Endodermal cell (in vitro differentiated cells): ENCODE measurements around the gene GTF2F1. TPM values are rescaled to one million over a fixed set of nuclear protein-coding genes. Genes with fewer than 3 reads are reported as not detected.

ENCODE experiments used
- DNase-seq: peaks from one replicate; pipeline ENCODE4 v3.0.0-alpha.2; 2017
- H3K27ac ChIP-seq: 2 replicates; pipeline ENCODE4 v1.5.1; 2013; ENCODE audit warnings: mild to moderate bottlenecking, low read depth, low read length, moderate library complexity
- H3K27me3 ChIP-seq: 2 replicates; pipeline ENCODE4 v1.6.1; 2013; ENCODE audit warnings: mild to moderate bottlenecking, low read length, moderate library complexity; ENCODE audit not compliant: insufficient read depth, control insufficient read depth, poor library complexity, severe bottlenecking
- H3K36me3 ChIP-seq: 2 replicates; pipeline ENCODE4 v1.7.0; 2013; ENCODE audit warnings: mild to moderate bottlenecking, low read length, moderate library complexity; ENCODE audit not compliant: control insufficient read depth, insufficient read depth
- H3K4me1 ChIP-seq: one replicate; pipeline ENCODE4 v1.7.0; 2013; ENCODE audit warnings: low read length; ENCODE audit not compliant: control insufficient read depth, insufficient read depth
- H3K4me3 ChIP-seq: 2 replicates; pipeline ENCODE4 v1.5.1; 2013; ENCODE audit warnings: mild to moderate bottlenecking, low read length, moderate library complexity
- H3K9ac ChIP-seq: 2 replicates; pipeline ENCODE4 v1.6.1; 2013; ENCODE audit warnings: mild to moderate bottlenecking, low read length, moderate library complexity; ENCODE audit not compliant: poor library complexity, severe bottlenecking; ENCODE audit errors: extremely low read depth
- H3K9me3 ChIP-seq: 2 replicates; pipeline ENCODE4 v1.6.1; 2013; ENCODE audit warnings: mild to moderate bottlenecking, low read length, moderate library complexity; ENCODE audit not compliant: control insufficient read depth
- H3K27ac Mint-ChIP-seq: 2 replicates; pipeline ENCODE4 v1.8.0; 2020; ENCODE audit warnings: mixed read lengths
- H3K27me3 Mint-ChIP-seq: 2 replicates; pipeline ENCODE4 v1.8.0; 2021; ENCODE audit warnings: mild to moderate bottlenecking, mixed read lengths; ENCODE audit not compliant: insufficient read depth
- H3K36me3 Mint-ChIP-seq: 2 replicates; pipeline ENCODE4 v1.8.0; 2020; ENCODE audit warnings: low read depth, mixed read lengths
- H3K4me1 Mint-ChIP-seq: 2 replicates; pipeline ENCODE4 v1.8.0; 2020; ENCODE audit warnings: mixed read lengths
- H3K4me3 Mint-ChIP-seq: 2 replicates; pipeline ENCODE4 v1.8.0; 2020; ENCODE audit warnings: mild to moderate bottlenecking, moderate library complexity, mixed read lengths
- H3K9me3 Mint-ChIP-seq: 2 replicates; pipeline ENCODE4 v1.8.0; 2020; ENCODE audit warnings: mild to moderate bottlenecking, mixed read lengths
- CTCF ChIP-seq: fragments of 200-600 bp; sonication (generic); conservative IDR thresholded peaks from 2 replicates; pipeline ENCODE4 v1.5.0; 2021; ENCODE audit warnings: antibody characterized with exemption, mild to moderate bottlenecking
- WGBS, 2 experiments: methylation state at CpG; one replicate each; pipeline versions ENCODE4 v1.1.5 to v1.1.7; 2013; ENCODE audit warnings: missing lambda C conversion rate in 2 of 2, mixed read lengths in 1 of 2; ENCODE audit not compliant: insufficient coverage in 1 of 2, insufficient read length in 1 of 2; 5-methylcytosine and 5-hydroxymethylcytosine counted together
- total RNA-seq, 2 donors: library from RNA; stranded (reverse); fragmentation: NEBNext Ultra II Directional in 1 of 2; extraction: Animal tissue kit (Norgen Biotek cat#: 25700) in 1 of 2; gene quantifications; 2 replicates in 1 of 2; 3 replicates in 1 of 2; pipeline ENCODE4 v1.2.1, GENCODE V29; 2021

The GTF2F1 gene
- total RNA-seq, 2 donors from 2014 or later, result 59.2 to 66.4 TPM

GRCh38 chr19:6440905-6441304 lies 47.9 kb upstream of the GTF2F1 start:
- no peak overlapping the region for H3K27ac Mint-ChIP-seq
- TF ChIP-seq CTCF, result no peak
- DNase-seq, result no peak
- H3K9ac ChIP-seq, result no peak overlapping the region
- H3K27me3 Mint-ChIP-seq, result peaks cover 5% of the 10 kb centered on the region
- no peaks in the 10 kb centered on the region for H3K4me1 ChIP-seq
- H3K27me3 ChIP-seq, result no peaks in the 10 kb centered on the region
- no peaks in the 10 kb centered on the region for H3K36me3 ChIP-seq
- H3K27ac ChIP-seq, result no peak overlapping the region
- 89 to 100% methylated on average over 2 to 3 of the region's 3 CpGs for WGBS, 2 experiments
- no peaks in the 10 kb centered on the region for H3K4me1 Mint-ChIP-seq
- H3K4me3 Mint-ChIP-seq, result no peak overlapping the region
- peaks cover 6% of the 10 kb centered on the region for H3K9me3 Mint-ChIP-seq
- no peaks in the 10 kb centered on the region for H3K9me3 ChIP-seq
- no peak overlapping the region for H3K4me3 ChIP-seq
- peaks cover 13% of the 10 kb centered on the region for H3K36me3 Mint-ChIP-seq

DNA sequence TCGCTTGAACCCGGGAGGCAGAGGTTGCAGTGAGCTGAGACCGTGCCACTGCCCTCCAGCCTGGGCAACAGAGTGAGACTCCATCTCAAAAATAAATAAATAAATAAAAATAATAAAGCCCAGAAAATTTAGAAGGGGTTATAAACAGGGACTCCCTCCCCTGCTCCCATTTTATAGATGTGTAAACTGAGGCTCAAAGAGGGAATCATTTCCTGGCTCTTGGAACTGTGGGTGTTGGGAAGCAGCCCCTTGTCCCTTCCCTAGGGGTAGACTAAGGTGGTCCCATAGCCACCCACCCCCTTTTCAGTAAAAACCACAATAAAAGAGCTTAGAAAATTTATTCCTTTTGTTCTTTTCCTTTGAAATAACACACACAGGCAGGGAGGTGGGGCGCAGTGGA lies 46.8 kb upstream of the GTF2F1 start:
- no peak overlapping the region for H3K27ac ChIP-seq
- no peak for DNase-seq
- Mint-ChIP-seq H3K4me3 (no peak overlapping the region), H3K36me3 (peaks cover 6% of the 10 kb centered on the region), H3K9me3 (peaks cover 2% of the 10 kb centered on the region), H3K27ac (no peak overlapping the region), H3K27me3 (peaks cover 5% of the 10 kb centered on the region), H3K4me1 (no peaks in the 10 kb centered on the region)
- no peaks in the 10 kb centered on the region for H3K9me3 ChIP-seq
- H3K9ac ChIP-seq, result no peak overlapping the region
- H3K4me3 ChIP-seq, result no peak overlapping the region
- no peak for TF ChIP-seq CTCF
- no peaks in the 10 kb centered on the region for H3K4me1 ChIP-seq
- no CpG with 5 or more reads among the region's 4 CpGs for WGBS, 2 experiments
- no peaks in the 10 kb centered on the region for H3K36me3 ChIP-seq
- H3K27me3 ChIP-seq, result no peaks in the 10 kb centered on the region

DNA sequence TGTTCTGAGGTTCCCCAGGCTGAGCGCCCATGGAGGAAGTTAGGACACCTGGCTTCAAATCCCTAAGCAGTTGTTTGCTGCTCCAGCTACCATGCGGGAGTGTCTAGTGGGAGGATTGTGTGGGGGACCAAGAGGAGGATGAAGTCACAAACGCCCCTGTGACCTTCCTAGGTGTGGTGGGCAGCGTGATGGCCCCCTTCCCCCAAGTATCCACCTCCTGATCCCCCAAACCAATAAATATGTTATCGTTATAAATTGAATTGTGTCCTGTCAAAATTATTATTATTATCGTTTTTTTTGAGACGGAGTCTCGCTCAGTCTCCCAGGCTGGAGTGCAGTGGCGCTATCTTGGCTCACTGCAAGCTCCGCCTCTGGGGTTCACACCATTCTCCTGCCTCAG lies 40.7 kb upstream of the GTF2F1 start, which contains the start of gene SLC25A41:
Gene SLC25A41 (minus strand): TSS at position 101 of the 400 bp plus-strand sequence. CDS start 70 bp downstream, at position 31.
- Mint-ChIP-seq H3K4me3 (no peak within 1 kb of the TSS), H3K36me3 (no peaks in the 10 kb centered on the region), H3K27ac (no peak within 1 kb of the TSS), H3K9me3 (peaks cover 2% of the 10 kb centered on the region), H3K27me3 (peaks cover 31% of the 10 kb centered on the region), H3K4me1 (no peaks in the 10 kb centered on the region)
- Histone ChIP-seq H3K9ac (no peak within 1 kb of the TSS), H3K27ac (no peak within 1 kb of the TSS), H3K9me3 (no peaks in the 10 kb centered on the region), H3K4me3 (no peak within 1 kb of the TSS), H3K4me1 (no peaks in the 10 kb centered on the region), H3K36me3 (no peaks in the 10 kb centered on the region), H3K27me3 (peaks cover 7% of the 10 kb centered on the region)
- no peak for DNase-seq
- TF ChIP-seq CTCF, result no peak
- 91 to 96% methylated on average over 5 to 8 of the region's 10 CpGs for WGBS, 2 experiments
